Hepatocyte (in vitro differentiated cells): ENCODE data around the gene AOAH. TPM values are rescaled to one million over a fixed set of nuclear protein-coding genes. Genes with fewer than 3 reads are reported as not detected.

Source experiments
- DNase-seq: peaks from one replicate; pipeline ENCODE4 v3.0.0-alpha.2; 2016; ENCODE audit warnings: low spot score
- H2AFZ ChIP-seq: fragments of 200-600 bp; sonication (generic); 2 replicates; pipeline ENCODE4 v1.6.0; 2016; ENCODE audit warnings: antibody characterized with exemption, mild to moderate bottlenecking
- H3K27ac ChIP-seq: fragments of 200-600 bp; sonication (generic); 2 replicates; pipeline ENCODE4 v1.5.1; 2016; ENCODE audit warnings: mild to moderate bottlenecking
- H3K27me3 ChIP-seq: fragments of 200-600 bp; sonication (generic); 2 replicates; pipeline ENCODE4 v1.6.1; 2016
- H3K36me3 ChIP-seq: fragments of 200-600 bp; sonication (generic); replicated peaks from 2 replicates; pipeline ENCODE4 v1.5.1; 2016; ENCODE audit warnings: low read depth; ENCODE audit not compliant: insufficient read depth
- H3K4me1 ChIP-seq: fragments of 200-600 bp; sonication (generic); 2 replicates; pipeline ENCODE4 v1.5.1; 2016; ENCODE audit warnings: mild to moderate bottlenecking, moderate library complexity; ENCODE audit not compliant: insufficient read depth
- H3K4me2 ChIP-seq: fragments of 200-600 bp; sonication (generic); 2 replicates; pipeline ENCODE4 v1.6.0; 2016
- H3K4me3 ChIP-seq: fragments of 200-600 bp; sonication (generic); 2 replicates; pipeline ENCODE4 v1.5.1; 2016; ENCODE audit warnings: mild to moderate bottlenecking
- H3K79me2 ChIP-seq: fragments of 200-600 bp; sonication (generic); 2 replicates; pipeline ENCODE4 v1.6.0; 2017; ENCODE audit warnings: mild to moderate bottlenecking
- H3K9me2 ChIP-seq: fragments of 200-600 bp; sonication (generic); replicated peaks from 2 replicates; pipeline ENCODE4 v1.6.0; 2017; ENCODE audit warnings: mild to moderate bottlenecking; ENCODE audit not compliant: insufficient read depth
- H3K9me3 ChIP-seq: fragments of 200-600 bp; sonication (generic); 2 replicates; pipeline ENCODE4 v1.5.1; 2016; ENCODE audit warnings: low read depth, mild to moderate bottlenecking
- H4K20me1 ChIP-seq: fragments of 200-600 bp; sonication (generic); 2 replicates; pipeline ENCODE4 v1.6.0; 2016; ENCODE audit warnings: mild to moderate bottlenecking; ENCODE audit not compliant: insufficient read depth, poor library complexity, severe bottlenecking
- EZH2 ChIP-seq: fragments of 200-600 bp; sonication (generic); IDR thresholded peaks from 2 replicates; pipeline ENCODE4 v1.6.1; 2016; ENCODE audit warnings: antibody characterized with exemption, mild to moderate bottlenecking, borderline replicate concordance
- EZH2phosphoT487 ChIP-seq: fragments of 200-600 bp; sonication (generic); IDR thresholded peaks from one replicate; pipeline ENCODE4 v1.6.1; 2018; ENCODE audit warnings: antibody characterized with exemption, mild to moderate bottlenecking, low read depth, moderate library complexity; ENCODE audit not compliant: unreplicated experiment, severe bottlenecking
- WGBS: methylation state at CpG from one replicate; pipeline ENCODE4 v1.1.6; 2016; ENCODE audit warnings: low lambda C conversion rate; ENCODE audit errors: missing lambda C conversion rate; 5-methylcytosine and 5-hydroxymethylcytosine counted together
- polyA plus RNA-seq: library from polyadenylated mRNA; unstranded; fragments of >200 nt; fragmentation: Nextera tagmentation; extraction: Ambion mirVana; gene quantifications from 2 replicates; pipeline ENCODE4 v1.2.1, GENCODE V29; 2016
- total RNA-seq: library from RNA; depleted of rRNA; stranded (reverse); fragments of >200 nt; gene quantifications from 2 replicates; pipeline ENCODE4 v1.2.3, GENCODE V29; 2014
- TF ChIP-seq, protein P1 (sequence below): fragments of 200-600 bp; sonication (generic); IDR thresholded peaks from 2 replicates; pipeline ENCODE4 v1.5.1; 2016; ENCODE audit warnings: antibody characterized with exemption, mild to moderate bottlenecking; ENCODE audit not compliant: poor library complexity

Gene AOAH
- total and polyA plus RNA-seq, 2 experiments from 2014 or later = 2.4 to 3.9 TPM

DNA sequence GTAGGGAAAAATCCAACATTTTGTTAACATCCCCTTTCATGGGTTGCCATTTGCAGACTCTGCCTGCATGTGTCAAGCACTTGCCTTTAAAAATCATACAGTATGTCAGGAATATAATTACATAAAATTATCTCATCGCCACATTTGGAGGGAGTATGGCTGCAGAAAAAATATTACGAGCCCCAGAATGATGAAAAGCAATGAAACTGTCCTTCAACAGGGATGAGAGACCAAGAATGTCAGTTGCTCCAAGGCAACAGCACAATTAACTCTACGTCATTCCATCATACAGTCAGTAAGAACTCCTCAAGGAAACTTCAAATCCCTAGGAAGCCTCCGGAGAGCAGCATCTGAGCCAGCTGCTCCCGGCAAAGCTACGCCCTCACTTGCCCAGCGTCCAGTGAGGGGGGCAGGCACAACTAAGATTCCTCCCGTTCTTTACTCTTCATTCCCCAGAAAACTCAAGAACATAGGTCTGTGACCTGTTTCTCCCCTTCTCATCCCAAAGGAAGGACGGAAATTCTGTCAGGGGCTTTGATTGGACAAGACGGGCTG lies 201.8 kb downstream of the AOAH start:
- 88% methylated on average over 10 of the region's 10 CpGs for WGBS

DNA sequence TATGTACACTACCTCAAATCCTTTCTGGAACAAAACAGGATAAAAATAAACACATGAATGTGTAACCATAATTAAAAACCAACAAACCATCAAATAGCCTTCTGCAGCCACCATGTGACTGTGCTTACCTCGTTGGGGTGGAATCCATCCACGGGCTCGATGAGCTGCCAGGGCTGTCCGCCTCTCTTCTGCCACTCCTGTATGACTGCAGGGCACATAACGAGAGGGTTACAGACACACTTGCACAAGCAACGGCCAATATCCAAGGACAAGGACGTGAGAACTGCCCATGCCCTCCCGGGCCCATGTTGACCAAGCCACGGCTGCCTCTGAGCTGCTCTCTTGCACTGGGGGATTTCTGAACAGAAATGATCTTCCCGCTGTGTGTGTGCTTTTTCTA lies 202.4 kb downstream of the AOAH start:
- Histone ChIP-seq H3K36me3 (no peaks in the 10 kb centered on the region), H3K27me3 (no peaks in the 10 kb centered on the region), H3K27ac (no peak overlapping the region), H2AFZ (no peak overlapping the region), H3K9me3 (no peaks in the 10 kb centered on the region), H3K4me3 (no peak overlapping the region), H3K79me2 (no peaks in the 10 kb centered on the region), H3K4me1 (no peaks in the 10 kb centered on the region), H3K9me2 (no peaks in the 10 kb centered on the region), H4K20me1 (no peaks in the 10 kb centered on the region), H3K4me2 (no peak overlapping the region)
- DNase-seq = no peak
- TF ChIP-seq EZH2phosphoT487 (no peak), EZH2 (no peak)
- TF ChIP-seq, protein P1, sequence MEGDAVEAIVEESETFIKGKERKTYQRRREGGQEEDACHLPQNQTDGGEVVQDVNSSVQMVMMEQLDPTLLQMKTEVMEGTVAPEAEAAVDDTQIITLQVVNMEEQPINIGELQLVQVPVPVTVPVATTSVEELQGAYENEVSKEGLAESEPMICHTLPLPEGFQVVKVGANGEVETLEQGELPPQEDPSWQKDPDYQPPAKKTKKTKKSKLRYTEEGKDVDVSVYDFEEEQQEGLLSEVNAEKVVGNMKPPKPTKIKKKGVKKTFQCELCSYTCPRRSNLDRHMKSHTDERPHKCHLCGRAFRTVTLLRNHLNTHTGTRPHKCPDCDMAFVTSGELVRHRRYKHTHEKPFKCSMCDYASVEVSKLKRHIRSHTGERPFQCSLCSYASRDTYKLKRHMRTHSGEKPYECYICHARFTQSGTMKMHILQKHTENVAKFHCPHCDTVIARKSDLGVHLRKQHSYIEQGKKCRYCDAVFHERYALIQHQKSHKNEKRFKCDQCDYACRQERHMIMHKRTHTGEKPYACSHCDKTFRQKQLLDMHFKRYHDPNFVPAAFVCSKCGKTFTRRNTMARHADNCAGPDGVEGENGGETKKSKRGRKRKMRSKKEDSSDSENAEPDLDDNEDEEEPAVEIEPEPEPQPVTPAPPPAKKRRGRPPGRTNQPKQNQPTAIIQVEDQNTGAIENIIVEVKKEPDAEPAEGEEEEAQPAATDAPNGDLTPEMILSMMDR = no peak
- WGBS = 86% methylated on average over 10 of the region's 10 CpGs

More for the DNA sequence above, 201.8 kb downstream of the AOAH start:
- Histone ChIP-seq H3K4me3 (no peak overlapping the region), H3K27ac (no peak overlapping the region), H3K79me2 (no peaks in the 10 kb centered on the region), H3K4me2 (no peak overlapping the region), H3K9me2 (no peaks in the 10 kb centered on the region), H4K20me1 (no peaks in the 10 kb centered on the region), H3K9me3 (no peaks in the 10 kb centered on the region), H2AFZ (no peak overlapping the region), H3K36me3 (no peaks in the 10 kb centered on the region), H3K27me3 (no peaks in the 10 kb centered on the region), H3K4me1 (no peaks in the 10 kb centered on the region)
- DNase-seq = no peak
- no peak for TF ChIP-seq EZH2
- TF ChIP-seq, protein P1 = no peak
- no peak for TF ChIP-seq EZH2phosphoT487

DNA sequence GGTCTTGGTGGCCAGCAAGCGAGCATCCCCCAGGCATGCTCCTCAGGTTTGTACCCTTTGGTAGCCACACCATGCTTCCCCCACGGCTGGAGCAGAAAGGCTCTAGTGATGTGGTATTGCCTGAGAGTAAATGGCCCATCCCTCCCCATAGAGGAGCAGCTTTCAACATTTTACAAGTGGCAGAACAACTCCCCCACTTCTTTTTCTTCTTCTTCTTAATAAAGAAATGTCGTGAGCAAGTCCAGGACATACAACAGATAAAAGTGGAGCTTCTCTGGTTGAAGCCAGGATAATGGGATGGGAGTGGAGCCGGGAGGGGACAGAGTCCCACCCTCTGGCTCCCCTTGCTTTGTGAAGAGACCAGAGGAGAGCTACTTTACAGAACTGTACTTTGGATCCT lies 203.2 kb downstream of the AOAH start:
- Histone ChIP-seq H3K79me2 (no peaks in the 10 kb centered on the region), H4K20me1 (no peaks in the 10 kb centered on the region), H3K4me1 (no peaks in the 10 kb centered on the region), H3K27ac (no peak overlapping the region), H3K36me3 (no peaks in the 10 kb centered on the region), H3K9me2 (no peaks in the 10 kb centered on the region), H3K4me2 (no peak overlapping the region), H3K4me3 (no peak overlapping the region), H2AFZ (no peak overlapping the region), H3K9me3 (no peaks in the 10 kb centered on the region), H3K27me3 (no peaks in the 10 kb centered on the region)
- WGBS = 65% methylated on average over 4 of the region's 4 CpGs
- TF ChIP-seq EZH2 (no peak), EZH2phosphoT487 (no peak)
- TF ChIP-seq, protein P1 = no peak
- DNase-seq = no peak
